GM19025 (cell line): ENCODE data around the gene BACH1.
A peak's percentile ranks its signal among the peaks of the same experiment; 100 is the strongest.
"Not testable (repeated sequence)": the region's sequence is repeated elsewhere in the genome, so short reads cannot be mapped to it uniquely, and the experiment has no call there.

Experiments
- ATAC-seq: cut with Tn5 transposase; IDR thresholded peaks from one replicate; pipeline ENCODE4 v1.9.1; 2021; ENCODE audit warnings: mild to moderate bottlenecking, low read depth, moderate library complexity; ENCODE audit not compliant: unreplicated experiment

Gene BACH1

DNA sequence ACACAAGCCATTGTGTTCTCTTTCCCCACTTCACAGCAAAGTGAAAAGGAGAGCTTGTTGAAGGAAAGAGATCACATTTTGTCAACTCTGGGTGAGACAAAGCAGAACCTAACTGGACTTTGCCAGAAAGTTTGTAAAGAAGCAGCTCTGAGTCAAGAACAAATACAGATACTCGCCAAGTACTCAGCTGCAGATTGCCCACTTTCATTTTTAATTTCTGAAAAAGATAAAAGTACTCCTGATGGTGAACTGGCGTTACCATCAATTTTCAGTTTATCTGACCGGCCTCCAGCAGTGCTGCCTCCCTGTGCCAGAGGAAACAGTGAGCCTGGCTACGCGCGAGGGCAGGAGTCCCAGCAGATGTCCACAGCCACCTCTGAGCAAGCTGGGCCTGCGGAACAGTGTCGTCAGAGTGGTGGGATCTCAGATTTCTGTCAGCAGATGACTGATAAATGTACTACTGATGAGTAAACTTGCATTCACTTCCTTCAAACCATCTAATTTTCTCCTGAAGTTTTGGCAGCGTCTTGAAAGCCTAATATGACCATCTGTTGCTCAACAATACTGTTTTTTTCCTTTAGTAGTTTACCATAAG, 43.7 kb downstream of the BACH1 start:
- ATAC-seq, result peak; percentile 75

DNA sequence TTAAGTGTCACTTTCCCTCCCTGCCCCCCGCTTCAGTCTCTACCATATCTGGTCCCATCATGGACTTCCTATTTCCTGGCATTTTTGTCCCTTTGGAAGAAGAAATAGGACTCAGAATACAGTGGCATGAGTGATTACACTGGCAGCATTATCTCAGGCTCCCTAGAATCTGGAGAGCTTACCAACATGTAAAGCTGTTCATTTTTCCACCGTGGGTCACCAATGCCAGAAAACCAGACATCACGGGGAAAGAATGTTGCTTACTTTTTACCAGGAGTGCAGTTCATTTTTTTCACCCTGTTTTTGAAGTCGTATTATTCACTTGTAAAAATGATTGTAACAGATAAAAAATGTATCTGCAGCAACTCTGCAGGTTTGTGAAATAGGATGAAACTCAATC, 44.8 kb downstream of the BACH1 start:
- ATAC-seq, result no peak

DNA sequence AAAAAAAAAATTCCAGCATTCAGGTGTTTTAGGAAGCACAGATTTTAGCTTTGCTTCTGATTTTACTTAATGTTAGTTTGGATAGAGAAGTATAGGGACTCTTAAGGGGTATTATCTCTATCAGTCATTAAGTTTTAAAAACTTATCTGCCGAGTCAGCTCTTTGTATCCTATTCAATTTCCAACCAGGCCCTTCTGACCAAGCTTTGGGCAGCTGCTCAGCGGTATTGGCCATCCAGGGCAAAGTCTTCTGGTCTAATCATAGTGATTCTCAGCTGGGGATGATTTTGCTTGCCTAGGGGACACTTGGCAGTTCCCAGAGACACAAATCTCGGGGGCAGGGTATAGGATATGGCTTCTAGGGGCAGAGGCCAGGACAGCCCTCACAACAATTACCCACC, 47.6 kb downstream of the BACH1 start:
- ATAC-seq, result no peak

DNA sequence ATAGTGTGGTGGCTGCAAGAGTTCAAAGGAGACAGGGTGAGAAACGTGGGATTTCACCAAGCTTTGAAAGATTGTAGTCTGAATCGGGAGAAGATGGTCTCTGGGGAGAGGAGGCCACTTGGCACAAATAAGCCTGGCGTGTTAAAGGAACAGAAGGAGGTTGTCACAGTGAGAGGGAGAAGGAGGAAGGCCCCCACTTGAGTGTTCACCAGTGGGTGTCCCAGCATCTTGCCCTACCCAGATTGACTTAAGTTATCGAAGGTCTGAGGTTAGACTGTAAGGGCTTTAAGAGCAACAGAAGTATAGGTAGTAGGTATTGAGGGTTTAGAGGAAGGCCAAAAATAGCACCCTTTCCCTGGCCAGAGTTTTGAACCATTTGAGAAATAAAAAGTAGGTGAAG, 48.0 kb downstream of the BACH1 start:
- ATAC-seq, result no peak

DNA sequence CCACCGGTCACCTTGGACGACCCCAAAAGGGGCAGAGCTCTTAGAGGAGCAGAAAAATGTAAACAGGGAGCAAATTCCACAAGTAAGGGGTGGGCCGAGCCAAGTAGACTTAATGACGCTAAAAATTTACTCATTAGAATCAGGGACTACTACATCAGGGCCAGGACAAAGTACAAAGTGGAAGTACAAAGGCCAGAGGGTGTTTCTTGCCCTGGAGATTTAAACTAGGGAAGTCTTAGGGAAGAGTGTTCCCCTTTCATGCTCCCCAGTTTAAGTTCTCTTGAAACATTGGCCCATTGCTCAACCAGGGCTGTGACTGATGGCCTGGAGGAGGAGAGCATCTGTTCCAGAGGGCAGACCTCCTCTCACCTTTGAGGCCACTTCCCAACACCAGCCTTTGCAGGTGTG, 48.6 kb downstream of the BACH1 start:
- ATAC-seq, result no peak

DNA sequence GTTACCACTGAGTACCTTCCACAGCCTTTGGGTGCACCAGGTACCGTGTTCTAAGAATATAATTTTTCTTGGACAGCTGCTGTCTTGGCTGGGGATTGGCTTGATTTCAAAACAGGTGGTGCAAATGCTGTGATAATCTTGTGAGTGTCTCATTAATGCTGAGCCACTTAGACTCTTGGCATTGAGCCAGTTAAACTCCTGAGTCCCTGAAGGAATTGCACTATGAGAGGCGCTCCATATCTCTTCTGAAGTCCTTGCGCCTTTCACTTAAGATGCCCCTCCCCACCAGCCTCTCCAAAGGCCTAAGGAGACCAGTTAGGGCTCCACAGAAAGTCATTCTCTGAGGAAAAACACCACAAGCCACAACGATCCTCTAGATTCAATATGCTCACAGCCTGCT, 51.0 kb downstream of the BACH1 start:
- ATAC-seq, result no peak

DNA sequence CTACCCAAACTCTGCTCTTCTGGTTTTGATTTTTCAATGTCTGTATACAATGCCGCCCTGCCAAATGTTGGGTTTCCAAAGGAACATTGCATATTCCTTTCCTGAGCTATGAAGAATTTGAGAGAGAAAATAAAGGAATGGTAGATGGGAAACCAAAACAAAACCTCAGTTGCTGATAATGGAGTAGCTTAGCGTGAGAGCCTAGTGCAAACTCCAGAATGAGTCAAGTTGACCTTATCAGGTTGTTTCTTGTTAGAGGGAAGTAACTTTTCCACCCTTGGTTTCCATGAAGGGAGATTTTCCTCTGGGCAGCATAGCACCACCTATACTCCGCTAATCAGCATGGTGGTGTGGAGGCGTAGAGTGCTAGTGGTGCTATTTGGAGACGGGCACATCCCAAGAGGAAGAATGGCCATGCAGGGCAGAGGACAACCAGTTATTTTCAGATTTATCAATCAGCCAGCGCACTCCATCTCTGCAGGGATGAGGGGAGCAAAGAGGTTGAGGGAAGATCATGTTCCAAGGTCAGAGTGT, 51.6 kb downstream of the BACH1 start:
- no peak for ATAC-seq

DNA sequence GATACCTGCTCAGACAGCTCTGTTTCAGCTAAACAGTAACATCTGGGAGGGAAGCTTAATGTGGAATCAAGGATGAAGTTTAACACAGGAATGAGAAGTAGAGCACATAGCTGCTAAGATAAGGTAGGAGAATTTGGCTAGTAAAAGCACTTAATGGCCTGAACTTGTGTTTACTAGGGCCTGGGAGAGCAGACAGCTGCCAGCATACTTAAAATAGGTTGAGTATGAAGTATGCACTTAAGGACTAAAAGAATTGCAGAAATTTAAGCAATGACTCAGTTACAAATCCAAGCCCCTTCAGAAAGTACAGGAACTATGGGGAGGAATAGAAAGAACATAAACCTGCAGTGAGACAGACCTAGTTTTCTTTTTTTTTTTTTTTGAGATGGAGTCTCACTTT, 53.0 kb downstream of the BACH1 start:
- ATAC-seq, result no peak

DNA sequence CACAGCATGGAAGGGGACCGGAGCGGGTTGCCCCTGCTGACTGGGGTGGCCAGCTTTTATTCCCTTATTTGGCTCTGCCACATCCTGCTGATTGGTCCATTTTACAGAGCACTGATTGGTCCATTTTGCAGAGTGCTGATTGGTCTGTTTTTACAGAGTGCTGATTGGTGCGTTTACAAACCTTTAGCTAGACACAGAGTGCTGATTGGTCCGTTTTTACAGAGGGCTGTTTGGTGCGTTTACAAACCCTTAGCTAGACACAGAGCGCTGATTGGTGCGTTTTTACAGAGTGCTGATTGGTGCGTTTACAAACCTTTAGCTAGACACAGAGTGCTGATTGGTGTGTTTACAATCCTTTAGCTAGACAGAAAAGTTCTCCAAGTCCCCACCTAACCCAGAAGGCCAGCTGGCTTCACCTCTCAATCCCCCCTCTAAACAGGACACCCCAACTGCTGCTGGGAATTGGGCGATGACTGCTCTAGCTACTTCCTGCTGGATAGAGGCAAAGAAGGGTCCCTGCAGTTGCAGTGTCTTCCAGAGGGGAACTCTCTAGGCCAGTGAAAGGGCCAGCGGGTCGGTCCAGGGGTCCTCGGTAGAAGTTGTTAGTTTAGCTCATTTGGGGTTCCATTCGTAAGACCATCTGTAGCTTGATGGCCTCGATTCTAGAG, 56.5 kb downstream of the BACH1 start:
- ATAC-seq, result not testable (repeated sequence)

DNA sequence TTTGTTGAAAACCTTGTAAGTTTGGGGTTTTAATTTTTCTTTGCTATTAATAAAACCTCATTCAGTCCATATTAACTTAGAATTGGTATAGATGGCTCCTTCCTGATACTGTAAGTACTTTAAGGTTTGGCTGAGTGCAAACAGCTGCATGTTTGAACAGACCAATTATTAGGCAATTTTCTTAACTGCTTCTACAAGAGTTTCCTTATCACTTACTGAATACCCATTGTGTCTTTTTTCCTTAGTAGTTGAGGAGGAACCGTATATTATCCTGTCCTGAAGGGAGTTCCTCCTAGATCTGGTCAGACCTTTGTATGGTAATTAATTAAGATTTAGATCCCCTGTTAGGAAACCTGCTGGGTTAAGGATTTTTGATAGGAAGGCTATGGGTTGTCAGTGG, 57.6 kb downstream of the BACH1 start:
- ATAC-seq, result not testable (repeated sequence)

DNA sequence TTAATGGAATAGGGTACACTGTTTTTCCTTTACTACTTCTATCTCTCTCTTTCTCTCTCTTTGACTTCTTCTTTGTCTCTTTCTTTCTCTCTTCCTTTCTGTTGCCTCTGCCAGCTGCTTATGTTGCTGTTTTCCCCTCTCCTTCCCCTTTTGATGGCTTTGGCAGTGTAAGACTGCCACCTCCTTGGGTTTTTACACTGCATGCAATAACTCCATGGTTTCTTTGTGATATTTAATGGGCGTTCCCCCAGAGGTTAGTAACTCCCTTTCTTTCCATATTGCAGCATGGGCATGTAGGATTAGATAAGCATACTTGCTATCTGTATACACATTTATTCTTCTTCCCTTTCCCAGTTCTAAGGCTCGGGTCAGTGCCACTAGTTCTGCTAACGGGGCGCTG, 58.1 kb downstream of the BACH1 start:
- ATAC-seq, result not testable (repeated sequence)

DNA sequence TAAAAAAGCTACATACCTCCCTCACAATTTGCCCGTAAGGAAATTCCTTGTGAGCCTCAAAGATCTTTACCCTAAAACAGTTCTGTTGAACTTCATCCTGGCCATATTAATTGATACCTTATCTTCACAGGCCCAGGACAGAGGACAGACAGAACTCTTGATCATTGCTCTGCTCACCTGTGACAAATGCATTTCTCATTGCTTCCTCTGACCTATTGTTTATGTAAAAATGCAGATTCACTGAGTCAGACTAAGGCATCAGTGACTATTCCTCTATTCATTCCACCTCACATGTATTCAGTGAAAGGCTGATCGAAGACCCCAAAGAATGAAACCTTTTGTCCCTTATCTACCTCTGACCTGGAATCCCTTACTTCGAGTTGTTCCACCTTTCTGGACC, 61.0 kb downstream of the BACH1 start:
- ATAC-seq, result no peak

DNA sequence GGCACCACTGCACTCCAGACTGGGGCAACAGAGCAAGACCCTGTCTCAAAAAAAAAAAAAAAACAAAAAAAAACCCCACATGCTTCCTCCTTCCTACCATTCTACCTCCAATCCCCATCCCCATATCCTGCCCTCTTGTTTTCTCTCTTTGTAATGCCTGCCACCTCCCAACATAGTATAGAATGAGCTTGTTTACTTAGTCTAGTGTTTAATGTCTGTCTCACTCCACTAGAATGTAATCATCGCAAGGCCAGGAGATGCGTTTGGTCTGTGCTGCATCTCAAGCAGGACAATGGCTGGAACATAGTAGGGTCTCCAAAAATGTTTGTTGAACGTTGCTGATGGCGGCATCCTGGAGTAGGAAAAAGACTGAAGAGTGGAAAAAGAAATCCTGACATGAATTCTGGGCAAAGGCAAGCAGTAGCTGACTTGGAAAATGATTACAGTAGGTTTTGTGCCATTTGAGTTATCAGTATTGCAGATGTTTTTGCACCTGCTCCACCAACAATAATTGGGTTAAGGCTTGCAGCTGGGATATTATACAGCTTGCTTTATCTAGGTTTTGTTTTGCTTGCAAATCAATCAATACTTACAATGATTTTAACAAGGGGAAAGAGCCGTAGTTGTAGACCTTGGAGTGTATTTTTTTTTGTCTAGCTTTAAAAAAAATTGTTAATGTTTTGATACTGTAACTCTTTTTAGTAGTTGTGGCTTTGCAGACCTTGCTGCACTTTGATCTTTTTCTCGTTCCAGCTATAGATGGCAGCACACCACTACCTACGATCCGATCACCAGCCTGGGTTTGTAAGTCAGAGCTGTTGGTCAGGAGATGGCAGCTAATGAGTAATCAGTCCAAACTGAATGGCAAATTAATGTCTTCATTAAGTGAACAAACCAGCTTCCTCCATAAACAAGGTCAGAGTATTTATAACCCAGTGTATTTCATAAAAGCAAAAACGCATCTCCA, 62.4 kb downstream of the BACH1 start:
- ATAC-seq, result no peak

DNA sequence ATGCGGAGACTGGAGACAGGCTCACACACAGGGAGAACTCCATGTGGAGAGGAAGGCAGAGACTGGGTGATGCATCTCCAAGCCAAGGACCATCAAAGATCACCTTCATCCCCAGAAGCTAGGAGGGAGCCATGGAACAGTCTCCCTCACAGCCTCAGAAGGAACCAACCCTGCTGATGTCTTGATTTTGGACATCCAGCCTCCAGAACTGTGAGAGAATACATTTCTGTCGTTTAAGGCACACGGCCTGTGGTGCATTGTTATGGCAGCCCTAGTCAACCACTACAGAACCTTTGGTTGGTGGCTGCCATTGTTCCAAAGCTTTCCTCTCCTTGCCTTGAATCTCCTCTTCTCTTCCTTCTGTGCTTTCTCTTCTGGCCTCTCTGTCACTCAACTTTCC, 64.0 kb downstream of the BACH1 start:
- ATAC-seq, result no peak

DNA sequence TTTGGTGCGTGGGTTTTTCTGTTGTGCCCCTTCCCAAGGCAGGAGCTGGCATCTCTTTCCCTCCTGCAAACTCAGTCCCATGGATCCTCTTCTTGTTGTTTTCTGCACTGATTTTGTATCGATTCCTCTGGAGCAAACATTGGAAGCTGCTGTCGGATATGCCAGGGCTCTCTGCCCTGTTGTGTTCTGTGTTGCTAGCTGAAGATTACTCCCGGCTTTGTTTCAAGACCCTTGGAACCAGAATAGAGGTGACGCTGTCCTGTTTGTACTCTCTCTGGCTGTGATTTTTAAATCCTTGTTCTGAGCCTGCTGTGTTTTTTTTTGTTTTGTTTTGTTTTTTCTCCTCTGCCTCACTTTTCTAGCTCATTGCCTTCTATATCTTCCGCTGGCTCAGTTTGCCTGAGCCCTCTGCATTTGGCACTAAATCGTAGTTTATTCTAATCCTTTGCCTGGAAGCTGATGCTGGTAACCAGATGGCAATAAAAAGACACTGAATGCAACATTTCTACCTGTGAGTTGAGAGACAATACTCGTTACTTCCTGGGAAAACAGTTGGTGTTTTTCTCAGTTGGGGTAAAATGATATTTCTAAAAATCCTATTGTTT, 67.0 kb downstream of the BACH1 start:
- no peak for ATAC-seq

DNA sequence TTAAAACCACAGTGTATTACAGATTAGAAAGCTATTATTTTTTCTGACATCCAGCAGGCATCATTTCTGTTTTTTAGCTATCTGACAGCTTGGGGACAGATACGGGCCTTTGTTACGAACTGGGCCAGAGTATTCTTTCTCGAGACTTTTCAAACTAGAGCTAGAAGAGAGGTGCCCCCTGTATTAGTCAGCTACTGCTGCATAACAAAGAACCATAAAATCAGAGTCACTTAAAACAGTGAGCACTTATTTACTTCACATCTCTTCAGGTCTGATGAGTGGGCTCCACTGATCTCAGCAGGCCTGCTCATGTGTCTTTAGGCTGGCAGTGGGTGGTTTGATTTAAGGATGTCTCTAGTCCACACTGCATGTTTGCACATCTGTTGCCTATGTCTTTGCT, 67.8 kb downstream of the BACH1 start:
- ATAC-seq, result no peak

DNA sequence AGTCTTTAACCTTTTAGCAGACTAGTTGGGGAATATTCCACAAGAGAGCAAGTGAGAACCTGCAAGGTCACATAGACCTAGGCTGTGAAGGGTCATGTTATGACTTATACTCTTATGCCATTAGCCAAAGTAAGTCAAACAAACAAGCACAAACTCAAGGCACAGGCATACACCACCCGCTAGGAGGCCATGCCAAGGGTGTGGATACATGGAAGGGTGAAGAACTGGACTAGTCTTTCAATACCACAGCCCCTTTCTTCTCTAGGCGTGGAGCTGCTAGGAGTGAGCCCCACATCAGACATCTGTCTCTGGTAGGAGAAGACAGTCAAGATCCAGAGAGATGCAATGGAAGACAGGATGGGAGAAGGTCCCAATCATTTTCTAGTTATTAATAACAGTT, 68.6 kb downstream of the BACH1 start:
- ATAC-seq, result no peak

DNA sequence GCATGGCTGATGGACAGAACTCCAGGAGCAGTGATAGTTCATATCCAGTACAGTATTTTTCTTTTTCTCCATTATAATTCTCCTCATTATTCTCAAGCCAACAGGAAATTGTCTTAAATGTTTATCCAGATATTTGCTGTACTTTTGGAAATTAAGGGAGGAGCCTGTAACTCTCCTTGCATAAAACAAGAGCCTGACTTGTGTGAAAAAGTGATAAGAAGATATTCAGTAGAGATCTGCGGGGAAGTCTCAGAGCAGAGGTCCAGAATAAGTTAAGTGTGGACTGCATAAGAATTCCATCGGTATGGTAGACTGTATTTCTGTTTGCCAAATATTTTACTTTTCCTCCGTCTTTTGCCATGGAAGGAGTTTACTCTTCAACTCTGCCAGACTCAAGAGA, 70.2 kb downstream of the BACH1 start:
- no peak for ATAC-seq

DNA sequence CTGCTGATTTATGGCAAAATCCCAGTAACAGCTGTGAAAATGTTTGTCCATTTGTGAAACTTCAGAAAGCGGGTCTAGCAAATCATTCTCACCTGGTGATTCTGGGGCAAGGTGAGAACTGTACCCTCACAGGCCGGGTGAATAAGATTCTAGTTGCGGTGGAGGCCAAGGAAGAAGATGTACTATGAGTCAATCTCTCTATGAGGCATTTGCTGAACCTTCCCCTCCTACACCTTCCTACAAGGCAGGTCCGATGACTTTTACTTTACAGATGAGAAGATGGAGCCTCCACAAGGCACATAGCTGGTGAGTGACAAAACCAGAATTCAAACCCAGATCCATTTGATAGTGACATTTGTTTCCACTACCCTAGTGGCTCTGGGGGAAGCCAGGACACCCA, 72.7 kb downstream of the BACH1 start:
- no peak for ATAC-seq

DNA sequence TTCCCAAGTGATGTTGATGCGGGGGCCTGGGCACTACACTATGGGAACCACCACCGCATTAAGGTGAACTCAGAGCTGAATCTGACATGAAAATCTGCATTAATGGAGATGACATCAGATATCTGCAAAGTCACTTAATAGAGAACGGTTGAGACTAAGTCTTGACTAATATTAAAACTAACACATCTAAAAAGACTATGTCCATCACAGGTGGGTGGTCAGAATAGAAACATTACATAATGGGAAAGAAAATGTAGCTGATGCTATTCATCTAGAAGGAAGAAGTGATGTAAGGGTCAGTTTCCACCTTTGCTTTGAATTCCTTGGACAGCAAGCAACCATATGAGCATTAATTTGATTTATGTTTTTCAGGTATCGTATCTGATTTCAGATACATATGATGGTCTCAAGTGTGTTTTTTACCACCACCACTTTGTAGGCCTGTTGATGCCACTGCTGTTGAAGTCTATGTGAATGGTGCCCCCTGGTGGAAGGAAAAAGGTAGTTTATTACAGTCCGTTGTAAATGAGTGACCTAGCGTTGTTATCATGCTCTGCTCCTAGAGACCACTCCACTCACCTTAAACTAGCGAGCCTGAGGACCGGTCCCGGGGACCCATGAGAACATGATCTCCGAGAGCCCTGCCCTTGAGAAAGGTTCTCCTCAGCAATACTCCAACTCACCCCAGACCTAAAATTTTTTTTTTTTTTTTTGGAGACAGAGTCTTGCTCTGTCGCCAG, 73.5 kb downstream of the BACH1 start:
- peak; percentile 58 for ATAC-seq
